GM12878 (cell line): ENCODE measurements around the gene LIMS2. TPM values are rescaled to one million over a fixed set of nuclear protein-coding genes. Genes with fewer than 3 reads are reported as not detected.
A peak's percentile ranks its signal among the peaks of the same experiment; 100 is the strongest.

Experiments used
- ATAC-seq: fragments of 200-7000 bp; cut with Tn5 transposase; 3 replicates; pipeline ENCODE4 v1.9.1; 2020; ENCODE audit warnings: mild to moderate bottlenecking, moderate library complexity
- BruUV-seq: library from RNA; stranded (reverse); fragments of 400-500 nt; replicated peaks from 2 replicates; lab custom pipeline; 2021; lab: Mats Ljungman, UMichigan
- CTCF ChIA-PET: fragments of 300-600 bp; sonication (Branson Sonifier 250); formaldehyde crosslinking; extraction: SDS; loops from one replicate; lab custom pipeline; 2021; ENCODE audit warnings: inconsistent platforms; lab: Yijun Ruan, JAX
- POLR2A ChIA-PET: fragments of 350-600 bp; formaldehyde crosslinking; extraction: SDS; loops from one replicate; lab custom pipeline; 2021; ENCODE audit warnings: inconsistent platforms; lab: Charles Lee
- RAD21 ChIA-PET: fragments of 300-600 bp; sonication (Branson Sonifier 250); formaldehyde crosslinking; loops from one replicate; lab custom pipeline; 2023; ENCODE audit warnings: antibody characterized with exemption; ENCODE audit not compliant: unreplicated experiment; lab: Charles Lee
- SMC1A ChIA-PET: fragments of 300-600 bp; sonication (Branson Sonifier 250); formaldehyde crosslinking; loops from one replicate; lab custom pipeline; 2023; ENCODE audit not compliant: unreplicated experiment, uncharacterized antibody; lab: Charles Lee
- DNase-seq: peaks from one replicate; pipeline ENCODE4 v3.0.0-alpha.2; 2011; ENCODE audit warnings: low read depth, low spot score
- FAIRE-seq: peaks from 3 replicates; lab custom pipeline; 2011; peaks lifted over from hg19 to GRCh38; lab: Jason Lieb, UNC
- H2AFZ ChIP-seq: 2 replicates; pipeline ENCODE4 v1.6.0; 2011; ENCODE audit warnings: low read depth, low read length, control low read depth; ENCODE audit not compliant: control insufficient read depth
- H3K27ac ChIP-seq: 2 replicates; pipeline ENCODE4 v1.5.1; 2011; ENCODE audit warnings: control low read depth; ENCODE audit not compliant: control insufficient read depth, insufficient read depth
- H3K27me3 ChIP-seq, 2 experiments: replicated peaks in 1 of 2; 2 replicates each; pipeline versions ENCODE4 v1.6.0 to v1.6.1; 2011; ENCODE audit warnings: low read length in 1 of 2; ENCODE audit not compliant: control insufficient read depth in 2 of 2, insufficient read depth in 2 of 2
- H3K36me3 ChIP-seq, 2 experiments: 2 replicates each; pipeline ENCODE4 v1.5.1; 2011; ENCODE audit warnings: low read length in 1 of 2; ENCODE audit not compliant: control insufficient read depth in 2 of 2, insufficient read depth in 2 of 2
- H3K4me1 ChIP-seq: 2 replicates; pipeline ENCODE4 v1.6.1; 2011; ENCODE audit warnings: mild to moderate bottlenecking, low read length, moderate library complexity, mixed read lengths; ENCODE audit not compliant: control insufficient read depth, insufficient read depth
- H3K4me2 ChIP-seq: 2 replicates; pipeline ENCODE4 v1.6.0; 2011; ENCODE audit warnings: control low read depth; ENCODE audit not compliant: control insufficient read depth, insufficient read depth
- H3K4me3 ChIP-seq: fragments of 200-600 bp; sonication (generic); 2 replicates; pipeline ENCODE4 v1.5.1; 2016
- H3K79me2 ChIP-seq: 2 replicates; pipeline ENCODE4 v1.6.0; 2011; ENCODE audit warnings: low read length; ENCODE audit not compliant: control insufficient read depth, insufficient read depth
- H3K9ac ChIP-seq: 2 replicates; pipeline ENCODE4 v1.8.0; 2011; ENCODE audit warnings: low read length, control low read depth, mixed read lengths; ENCODE audit not compliant: control insufficient read depth, insufficient read depth
- H3K9me3 ChIP-seq: replicated peaks from 3 replicates; pipeline ENCODE4 v1.5.1; 2011; ENCODE audit warnings: mild to moderate bottlenecking, low read length; ENCODE audit not compliant: control insufficient read depth, insufficient read depth
- H4K20me1 ChIP-seq: 2 replicates; pipeline ENCODE4 v1.6.0; 2011; ENCODE audit not compliant: control insufficient read depth, insufficient read depth
- CHD1 ChIP-seq: IDR thresholded peaks from 2 replicates; pipeline ENCODE4 v1.6.1; 2012; ENCODE audit warnings: low read depth, low read length, improper control_type of control experiment
- CREB1 ChIP-seq: IDR thresholded peaks from 2 replicates; pipeline ENCODE4 v1.6.1; 2012; ENCODE audit warnings: low read depth, mild to moderate bottlenecking, inconsistent platforms
- EP300 ChIP-seq, 2 experiments: fragments of 150-350 bp in 1 of 2; IDR thresholded peaks; 2 replicates each; pipeline ENCODE4 v1.6.1; 2011 to 2012; ENCODE audit warnings: low read depth in 2 of 2, low read length in 2 of 2, borderline replicate concordance in 1 of 2, improper control_type of control experiment in 1 of 2, inconsistent platforms in 1 of 2; ENCODE audit not compliant: control insufficient read depth in 1 of 2
- FOXM1 ChIP-seq: IDR thresholded peaks from 2 replicates; pipeline ENCODE4 v1.6.1; 2012; ENCODE audit warnings: low read depth, mild to moderate bottlenecking, inconsistent platforms, low read length, moderate library complexity
- GABPA ChIP-seq: IDR thresholded peaks from 2 replicates; pipeline ENCODE4 v1.6.1; 2014; ENCODE audit warnings: antibody characterized with exemption, low read depth, mild to moderate bottlenecking, inconsistent platforms
- HDAC6 ChIP-seq: fragments of 200-600 bp; sonication (generic); IDR thresholded peaks from one replicate; pipeline ENCODE4 v1.8.0; 2017; ENCODE audit warnings: antibody characterized with exemption; ENCODE audit not compliant: unreplicated experiment
- MEF2A ChIP-seq: IDR thresholded peaks from 2 replicates; pipeline ENCODE4 v1.6.1; 2011; ENCODE audit warnings: low read depth, mild to moderate bottlenecking, low read length, moderate library complexity; ENCODE audit not compliant: insufficient read depth
- PAX5 ChIP-seq: IDR thresholded peaks from 2 replicates; pipeline ENCODE4 v1.6.1; 2011; ENCODE audit warnings: low read depth, low read length, borderline replicate concordance
- POLR2A ChIP-seq: IDR thresholded peaks from 2 replicates; pipeline ENCODE4 v1.6.1; 2011; ENCODE audit warnings: low read depth, mild to moderate bottlenecking, low read length
- POU2F2 ChIP-seq: IDR thresholded peaks from 3 replicates; pipeline ENCODE4 v1.6.1; 2011; ENCODE audit warnings: low read depth, mild to moderate bottlenecking, low read length, borderline replicate concordance
- SIX5 ChIP-seq: IDR thresholded peaks from 2 replicates; pipeline ENCODE4 v1.6.1; 2011; ENCODE audit warnings: mild to moderate bottlenecking, low read depth, low read length, moderate library complexity; ENCODE audit not compliant: severe bottlenecking
- ZNF274 ChIP-seq: IDR thresholded peaks from one replicate; pipeline ENCODE4 v1.8.0; 2011; ENCODE audit not compliant: insufficient read length, insufficient read depth
- WGBS: methylation state at CpG from one replicate; pipeline ENCODE4 v1.1.6; 2016; ENCODE audit warnings: low lambda C conversion rate; ENCODE audit not compliant: insufficient replicate concordance, insufficient coverage; ENCODE audit errors: missing lambda C conversion rate; 5-methylcytosine and 5-hydroxymethylcytosine counted together
- in situ Hi-C: fragments of 300-500 bp; cut with MboI; formaldehyde crosslinking; loops from 9 replicates; pipeline ENCODE4 v1.14.3; 2018; ENCODE audit warnings: mixed read lengths
- intact Hi-C: fragments of 100-400 bp; cut with micrococcal nuclease; formaldehyde crosslinking; loops from one replicate; pipeline ENCODE4 v1.14.2; 2022; ENCODE audit not compliant: unreplicated experiment
- polyA plus RNA-seq, 11 experiments: library from polyadenylated mRNA; depleted of rRNA in 4 of 11; unstranded in 6 of 11; stranded (reverse) in 5 of 11; fragments of >200 nt; fragmentation: Nextera tagmentation in 4 of 11; fragmentation: Illumina TruSeq in 1 of 11; extraction: Ambion mirVana in 4 of 11; extraction: Trizol in 1 of 11; gene quantifications; 1 replicate in 1 of 11; 2 replicates in 10 of 11; pipeline versions ENCODE4 v1.2.1 to v1.2.3, GENCODE V29; 2011 to 2016; ENCODE audit warnings: inconsistent platforms in 2 of 11, missing spikeins in 2 of 11, low read depth in 1 of 11
- total RNA-seq, 4 experiments: library from RNA; depleted of rRNA in 3 of 4; stranded (reverse); fragments of >200 nt in 3 of 4; fragmentation: Illumina TruSeq in 1 of 4; extraction: Trizol in 1 of 4; gene quantifications; 2 replicates each; pipeline versions ENCODE4 v1.2.1 to v1.2.3, GENCODE V29; 2013 to 2021
- TF ChIP-seq, protein P1 (sequence below): IDR thresholded peaks from 2 replicates; pipeline ENCODE4 v1.6.1; 2012; ENCODE audit warnings: improper control_type of control experiment, low read depth, low read length; ENCODE audit not compliant: insufficient replicate concordance
- TF ChIP-seq, protein P2 (sequence below): IDR thresholded peaks from 2 replicates; pipeline ENCODE4 v1.6.1; 2011; ENCODE audit warnings: borderline replicate concordance, low read depth, mild to moderate bottlenecking, moderate library complexity, low read length; ENCODE audit not compliant: insufficient read depth, poor library complexity, severe bottlenecking

The LIMS2 gene
- total and polyA plus RNA-seq, 10 of the 15 experiments (the other 5 are each of a cell fraction or from before 2014, with no cell fraction given) = 0.06 to 0.81 (median 0.16) TPM; not detected in 2

DNA sequence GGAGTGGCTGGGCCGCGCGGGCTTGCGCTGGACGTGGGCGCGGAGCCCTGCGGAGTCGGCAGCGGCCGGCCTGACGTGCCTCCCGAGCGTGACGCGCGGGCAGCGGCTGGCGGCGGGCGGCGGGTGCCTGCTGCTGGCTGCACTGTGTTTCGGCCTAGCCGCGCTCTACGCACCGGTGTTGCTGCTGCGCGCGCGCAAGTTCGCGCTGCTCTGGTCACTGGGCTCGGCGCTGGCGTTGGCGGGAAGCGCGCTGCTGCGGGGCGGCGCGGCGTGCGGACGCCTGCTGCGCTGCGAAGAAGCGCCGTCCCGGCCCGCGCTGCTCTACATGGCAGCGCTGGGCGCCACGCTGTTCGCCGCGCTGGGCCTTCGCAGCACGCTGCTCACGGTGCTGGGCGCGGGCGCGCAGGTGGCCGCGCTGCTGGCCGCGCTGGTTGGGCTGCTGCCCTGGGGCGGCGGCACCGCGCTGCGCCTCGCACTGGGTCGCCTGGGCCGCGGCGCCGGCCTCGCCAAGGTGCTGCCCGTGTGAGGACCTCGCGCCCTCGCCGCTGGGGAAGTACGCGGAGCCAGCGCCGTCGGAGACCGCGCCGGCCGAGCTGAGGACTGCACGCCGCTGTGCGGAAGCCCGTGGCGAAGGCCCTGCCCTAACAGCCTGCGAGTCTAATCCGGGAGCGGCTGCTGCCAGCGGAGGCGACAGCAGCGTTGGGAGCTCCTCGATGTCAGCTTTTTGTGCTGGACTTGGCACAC is 26.5 kb upstream of the LIMS2 start:
- ATAC-seq (peak; percentile 62), FAIRE-seq (no peak), DNase-seq (peak; percentile 36)
- peak overlapping the region; percentile 93 for H3K4me2 ChIP-seq
- no peaks in the 10 kb centered on the region for H3K27me3 ChIP-seq
- no peaks in the 10 kb centered on the region for H4K20me1 ChIP-seq
- peak overlapping the region; percentile 96 for H3K9ac ChIP-seq
- POLR2A ChIA-PET = interaction anchor here (0.6 to 2.1 kb wide), 10 partner anchors 12 to 391 kb away, joined by 3 to 9 read pairs (median 3); partner anchors contain the start of gene WDR33
- H3K4me1 ChIP-seq = peaks cover 9% of the 10 kb centered on the region
- SMC1A ChIA-PET = interaction anchor here (0.9 to 3.2 kb wide), 17 partner anchors 9 to 149 kb away, joined by 3 to 17 read pairs (median 4); partner anchors contain the start of gene WDR33
- RAD21 ChIA-PET = interaction anchor here (0.6 to 5.7 kb wide), 12 partner anchors 9 to 183 kb away, joined by 3 to 53 read pairs (median 5); partner anchors contain the start of genes IWS1 and WDR33
- H3K9me3 ChIP-seq = no peaks in the 10 kb centered on the region
- H3K27ac ChIP-seq = peak overlapping the region; percentile 99
- no TSS peak for BruUV-seq
- under 1% methylated on average over 106 of the region's 108 CpGs for WGBS
- peak overlapping the region; percentile 71 for H3K4me3 ChIP-seq
- peak overlapping the region; percentile 73 for H2AFZ ChIP-seq
- intact Hi-C loops = loop anchor here (1.0 to 5.0 kb wide), 8 partner anchors 40 to 389 kb away; partner anchors contain the start of genes IWS1, POLR2D, SAP130 and UGGT1
- peaks cover 21% of the 10 kb centered on the region for H3K79me2 ChIP-seq
- in situ Hi-C loops = no loop called here
- H3K36me3 ChIP-seq = peaks cover 3 to 7% of the 10 kb centered on the region in 2 experiments; a peak in 2 of 4 replicates
- CTCF ChIA-PET = interaction anchor here (0.6 to 2.2 kb wide), 4 partner anchors 17 to 1438 kb away, joined by 3 to 4 read pairs (median 3); no protein-coding TSS in a partner anchor
- peak; percentile 11; the same call in 1 of the 3 replicates for TF ChIP-seq POU2F2
- TF ChIP-seq, protein P1, sequence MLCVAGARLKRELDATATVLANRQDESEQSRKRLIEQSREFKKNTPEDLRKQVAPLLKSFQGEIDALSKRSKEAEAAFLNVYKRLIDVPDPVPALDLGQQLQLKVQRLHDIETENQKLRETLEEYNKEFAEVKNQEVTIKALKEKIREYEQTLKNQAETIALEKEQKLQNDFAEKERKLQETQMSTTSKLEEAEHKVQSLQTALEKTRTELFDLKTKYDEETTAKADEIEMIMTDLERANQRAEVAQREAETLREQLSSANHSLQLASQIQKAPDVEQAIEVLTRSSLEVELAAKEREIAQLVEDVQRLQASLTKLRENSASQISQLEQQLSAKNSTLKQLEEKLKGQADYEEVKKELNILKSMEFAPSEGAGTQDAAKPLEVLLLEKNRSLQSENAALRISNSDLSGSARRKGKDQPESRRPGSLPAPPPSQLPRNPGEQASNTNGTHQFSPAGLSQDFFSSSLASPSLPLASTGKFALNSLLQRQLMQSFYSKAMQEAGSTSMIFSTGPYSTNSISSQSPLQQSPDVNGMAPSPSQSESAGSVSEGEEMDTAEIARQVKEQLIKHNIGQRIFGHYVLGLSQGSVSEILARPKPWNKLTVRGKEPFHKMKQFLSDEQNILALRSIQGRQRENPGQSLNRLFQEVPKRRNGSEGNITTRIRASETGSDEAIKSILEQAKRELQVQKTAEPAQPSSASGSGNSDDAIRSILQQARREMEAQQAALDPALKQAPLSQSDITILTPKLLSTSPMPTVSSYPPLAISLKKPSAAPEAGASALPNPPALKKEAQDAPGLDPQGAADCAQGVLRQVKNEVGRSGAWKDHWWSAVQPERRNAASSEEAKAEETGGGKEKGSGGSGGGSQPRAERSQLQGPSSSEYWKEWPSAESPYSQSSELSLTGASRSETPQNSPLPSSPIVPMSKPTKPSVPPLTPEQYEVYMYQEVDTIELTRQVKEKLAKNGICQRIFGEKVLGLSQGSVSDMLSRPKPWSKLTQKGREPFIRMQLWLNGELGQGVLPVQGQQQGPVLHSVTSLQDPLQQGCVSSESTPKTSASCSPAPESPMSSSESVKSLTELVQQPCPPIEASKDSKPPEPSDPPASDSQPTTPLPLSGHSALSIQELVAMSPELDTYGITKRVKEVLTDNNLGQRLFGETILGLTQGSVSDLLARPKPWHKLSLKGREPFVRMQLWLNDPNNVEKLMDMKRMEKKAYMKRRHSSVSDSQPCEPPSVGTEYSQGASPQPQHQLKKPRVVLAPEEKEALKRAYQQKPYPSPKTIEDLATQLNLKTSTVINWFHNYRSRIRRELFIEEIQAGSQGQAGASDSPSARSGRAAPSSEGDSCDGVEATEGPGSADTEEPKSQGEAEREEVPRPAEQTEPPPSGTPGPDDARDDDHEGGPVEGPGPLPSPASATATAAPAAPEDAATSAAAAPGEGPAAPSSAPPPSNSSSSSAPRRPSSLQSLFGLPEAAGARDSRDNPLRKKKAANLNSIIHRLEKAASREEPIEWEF = no peak
- 0 out of 2 replicates have a peak, but pooled peaks have one; percentile 15 for TF ChIP-seq MEF2A
- TF ChIP-seq CREB1 = no peak
- no peak for TF ChIP-seq GABPA
- 0 out of 4 replicates have a peak, but pooled peaks of 1 of the 2 experiments have one; percentile 16 for TF ChIP-seq EP300 (IDR thresholded peaks at IDR 0.05; ENCODE audit: borderline replicate concordance in 1 of 2, control insufficient read depth in 1 of 2, low read depth in 2 of 2, low read length in 2 of 2)
- no peak for TF ChIP-seq ZNF274
- peak; percentile 87 for TF ChIP-seq HDAC6
- no peak for TF ChIP-seq SIX5
- no peak; the same call in 1 of the 2 replicates for TF ChIP-seq FOXM1
- TF ChIP-seq, protein P2, sequence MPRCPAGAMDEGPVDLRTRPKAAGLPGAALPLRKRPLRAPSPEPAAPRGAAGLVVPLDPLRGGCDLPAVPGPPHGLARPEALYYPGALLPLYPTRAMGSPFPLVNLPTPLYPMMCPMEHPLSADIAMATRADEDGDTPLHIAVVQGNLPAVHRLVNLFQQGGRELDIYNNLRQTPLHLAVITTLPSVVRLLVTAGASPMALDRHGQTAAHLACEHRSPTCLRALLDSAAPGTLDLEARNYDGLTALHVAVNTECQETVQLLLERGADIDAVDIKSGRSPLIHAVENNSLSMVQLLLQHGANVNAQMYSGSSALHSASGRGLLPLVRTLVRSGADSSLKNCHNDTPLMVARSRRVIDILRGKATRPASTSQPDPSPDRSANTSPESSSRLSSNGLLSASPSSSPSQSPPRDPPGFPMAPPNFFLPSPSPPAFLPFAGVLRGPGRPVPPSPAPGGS = no peak
- TF ChIP-seq CHD1 = no peak
- TF ChIP-seq PAX5 = peak; percentile 92
- peak; percentile 83 for TF ChIP-seq POLR2A
